H9 (cell line): ENCODE measurements around the gene TM9SF4. TPM values are rescaled to one million over a fixed set of nuclear protein-coding genes. Genes with fewer than 3 reads are reported as not detected.

ENCODE experiments used
- DNase-seq: peaks from one replicate; pipeline ENCODE4 v3.0.0-alpha.2; 2017
- H2AFZ ChIP-seq: one replicate; pipeline ENCODE4 v1.6.1; 2013; ENCODE audit warnings: mild to moderate bottlenecking, low read length, control low read depth, moderate library complexity
- H2AK5ac ChIP-seq: 2 replicates; pipeline ENCODE4 v1.6.1; 2013; ENCODE audit warnings: low read length, control low read depth, mixed read lengths; ENCODE audit not compliant: insufficient read length
- H2BK120ac ChIP-seq: one replicate; pipeline ENCODE4 v1.6.1; 2013; ENCODE audit warnings: low read depth, mild to moderate bottlenecking, low read length, control low read depth, inconsistent platforms; ENCODE audit not compliant: poor library complexity, severe bottlenecking
- H2BK12ac ChIP-seq: 2 replicates; pipeline ENCODE4 v1.6.1; 2013; ENCODE audit warnings: low read length, control low read depth, mixed read lengths, low read depth; ENCODE audit not compliant: insufficient read length
- H2BK15ac ChIP-seq: 2 replicates; pipeline ENCODE4 v1.6.1; 2013; ENCODE audit warnings: low read depth, low read length, control low read depth
- H2BK20ac ChIP-seq: one replicate; pipeline ENCODE4 v1.6.1; 2013; ENCODE audit warnings: low read depth, mild to moderate bottlenecking, low read length, control low read depth, inconsistent platforms; ENCODE audit not compliant: poor library complexity, severe bottlenecking
- H2BK5ac ChIP-seq: 2 replicates; pipeline ENCODE4 v1.6.1; 2013; ENCODE audit warnings: low read length, control low read depth, mixed read lengths; ENCODE audit not compliant: insufficient read length
- H3K14ac ChIP-seq: 2 replicates; pipeline ENCODE4 v1.6.1; 2013; ENCODE audit warnings: low read length, control low read depth; ENCODE audit not compliant: insufficient read depth
- H3K18ac ChIP-seq: 2 replicates; pipeline ENCODE4 v1.6.1; 2013; ENCODE audit warnings: low read depth, mild to moderate bottlenecking, mixed read lengths, low read length, control low read depth; ENCODE audit not compliant: insufficient read length
- H3K23ac ChIP-seq: 2 replicates; pipeline ENCODE4 v1.6.1; 2013; ENCODE audit warnings: low read length, control low read depth, mixed read lengths, low read depth; ENCODE audit not compliant: insufficient read length
- H3K23me2 ChIP-seq: 2 replicates; pipeline ENCODE4 v1.6.1; 2013; ENCODE audit warnings: low read depth, mild to moderate bottlenecking, mixed read lengths, low read length, control low read depth; ENCODE audit not compliant: insufficient read length, poor library complexity, severe bottlenecking
- H3K27ac ChIP-seq: 2 replicates; pipeline ENCODE4 v1.5.1; 2013; ENCODE audit warnings: low read length, control low read depth, mixed read lengths, low read depth; ENCODE audit not compliant: insufficient read length
- H3K27me3 ChIP-seq: 2 replicates; pipeline ENCODE4 v1.6.1; 2013; ENCODE audit warnings: low read length, control low read depth, inconsistent platforms; ENCODE audit not compliant: insufficient read depth
- H3K4ac ChIP-seq: 2 replicates; pipeline ENCODE4 v1.6.1; 2013; ENCODE audit warnings: low read depth, mild to moderate bottlenecking, control low read depth, inconsistent platforms, low read length, moderate library complexity
- H3K4me1 ChIP-seq: 2 replicates; pipeline ENCODE4 v1.6.1; 2013; ENCODE audit warnings: low read length, control low read depth, inconsistent platforms; ENCODE audit not compliant: insufficient read depth
- H3K4me2 ChIP-seq: 2 replicates; pipeline ENCODE4 v1.6.1; 2013; ENCODE audit warnings: low read length, control low read depth, mixed read lengths; ENCODE audit not compliant: insufficient read length, insufficient read depth
- H3K56ac ChIP-seq: 2 replicates; pipeline ENCODE4 v1.6.1; 2013; ENCODE audit warnings: low read depth, mild to moderate bottlenecking, mixed read lengths, low read length, control low read depth; ENCODE audit not compliant: insufficient read length
- H3K79me1 ChIP-seq: 2 replicates; pipeline ENCODE4 v1.6.1; 2013; ENCODE audit warnings: low read depth, mild to moderate bottlenecking, moderate library complexity, low read length, control low read depth, inconsistent platforms; ENCODE audit not compliant: insufficient read depth, poor library complexity, severe bottlenecking
- H3K79me2 ChIP-seq: 2 replicates; pipeline ENCODE4 v1.6.1; 2013; ENCODE audit warnings: low read length, control low read depth, inconsistent platforms; ENCODE audit not compliant: insufficient read depth
- H3K9ac ChIP-seq: 2 replicates; pipeline ENCODE4 v1.6.1; 2013; ENCODE audit warnings: low read length, control low read depth, mixed read lengths; ENCODE audit not compliant: insufficient read length; ENCODE audit errors: extremely low read depth
- H3K9me3 ChIP-seq: one replicate; pipeline ENCODE4 v1.6.1; 2013; ENCODE audit warnings: low read depth, low read length, inconsistent platforms; ENCODE audit not compliant: control insufficient read depth
- H3T11ph ChIP-seq: one replicate; pipeline ENCODE4 v1.6.1; 2013; ENCODE audit warnings: mild to moderate bottlenecking, low read length, control low read depth, inconsistent platforms
- H4K20me1 ChIP-seq: one replicate; pipeline ENCODE4 v1.6.1; 2013; ENCODE audit not compliant: control insufficient read depth, insufficient read length, insufficient read depth
- H4K5ac ChIP-seq: 2 replicates; pipeline ENCODE4 v1.6.1; 2013; ENCODE audit warnings: low read depth, mild to moderate bottlenecking, mixed read lengths, low read length, control low read depth; ENCODE audit not compliant: insufficient read length
- H4K8ac ChIP-seq: replicated peaks from 2 replicates; pipeline ENCODE4 v1.6.1; 2013; ENCODE audit warnings: low read length, control low read depth, mixed read lengths, low read depth; ENCODE audit not compliant: insufficient read length
- H4K91ac ChIP-seq: 2 replicates; pipeline ENCODE4 v1.6.1; 2013; ENCODE audit warnings: low read depth, mild to moderate bottlenecking, moderate library complexity, mixed read lengths, low read length, control low read depth; ENCODE audit not compliant: insufficient read length
- H3K27ac Mint-ChIP-seq, 3 experiments: 2 replicates in 2 of 3; 3 replicates in 1 of 3; pipeline ENCODE4 v1.8.0; 2020 to 2021; ENCODE audit warnings: mixed read lengths in 3 of 3, mild to moderate bottlenecking in 1 of 3, moderate library complexity in 1 of 3
- H3K27me3 Mint-ChIP-seq: 2 replicates; pipeline ENCODE4 v1.8.0; 2021; ENCODE audit warnings: low read depth, mild to moderate bottlenecking, moderate library complexity, mixed read lengths
- H3K36me3 Mint-ChIP-seq, 3 experiments: 2 replicates in 2 of 3; 3 replicates in 1 of 3; pipeline ENCODE4 v1.8.0; 2020 to 2021; ENCODE audit warnings: low read depth in 3 of 3, mixed read lengths in 3 of 3; ENCODE audit not compliant: insufficient read depth in 1 of 3
- H3K4me1 Mint-ChIP-seq, 2 experiments: 2 replicates each; pipeline ENCODE4 v1.8.0; 2020; ENCODE audit warnings: mixed read lengths in 2 of 2
- H3K4me3 Mint-ChIP-seq, 2 experiments: 2 replicates in 1 of 2; 3 replicates in 1 of 2; pipeline ENCODE4 v1.8.0; 2020 to 2021; ENCODE audit warnings: mild to moderate bottlenecking in 2 of 2, mixed read lengths in 2 of 2, moderate library complexity in 1 of 2
- H3K9me3 Mint-ChIP-seq, 2 experiments: 2 replicates in 1 of 2; 3 replicates in 1 of 2; pipeline ENCODE4 v1.8.0; 2020; ENCODE audit warnings: mild to moderate bottlenecking in 2 of 2, mixed read lengths in 2 of 2, moderate library complexity in 1 of 2
- CTCF ChIP-seq: fragments of 200-600 bp; sonication (generic); conservative IDR thresholded peaks from 3 replicates; pipeline ENCODE4 v1.8.0; 2021; ENCODE audit warnings: antibody characterized with exemption, mild to moderate bottlenecking
- WGBS: extraction: QIAGEN DNeasy Blood & Tissue Kit; methylation state at CpG from one replicate; pipeline ENCODE4 v1.1.7; 2013; ENCODE audit warnings: missing lambda C conversion rate, low lambda C conversion rate, mixed read lengths; ENCODE audit not compliant: insufficient read length; ENCODE audit errors: extremely low coverage; 5-methylcytosine and 5-hydroxymethylcytosine counted together
- total RNA-seq: library from RNA; stranded (reverse); gene quantifications from 2 replicates; pipeline ENCODE4 v1.2.1, GENCODE V29; 2021

Gene TM9SF4
- total RNA-seq, 1 experiment from 2014 or later: 62.3 TPM

- no peaks in the 10 kb centered on the region for H3K79me1 ChIP-seq
- no peaks in the 10 kb centered on the region for H3K9me3 Mint-ChIP-seq
- H3K18ac ChIP-seq: no peak overlapping the region
These were observed 41.3 kb upstream of the TM9SF4 start for GRCh38 chr20:32068174-32068573.

More at GRCh38 chr20:32068174-32068573, 41.3 kb upstream of the TM9SF4 start:
- H3K23me2 ChIP-seq: no peaks in the 10 kb centered on the region
- H3K27ac ChIP-seq: no peak overlapping the region
- no peak overlapping the region for H3K14ac ChIP-seq
- H4K5ac ChIP-seq: no peak overlapping the region
- no peaks in the 10 kb centered on the region for H3K36me3 Mint-ChIP-seq
- no peak for TF ChIP-seq CTCF
- H3K9me3 ChIP-seq: no peaks in the 10 kb centered on the region
- H2BK12ac ChIP-seq: no peak overlapping the region
- no peak overlapping the region for H4K8ac ChIP-seq
- no peak overlapping the region for H3K27ac Mint-ChIP-seq
- H3K4me3 Mint-ChIP-seq: no peak overlapping the region
- H2AFZ ChIP-seq: no peak overlapping the region
- no peak overlapping the region for H2BK20ac ChIP-seq
- H3K79me2 ChIP-seq: no peaks in the 10 kb centered on the region
- peaks cover 5% of the 10 kb centered on the region for H3K27me3 Mint-ChIP-seq
- peaks cover 19 to 33% of the 10 kb centered on the region in 2 experiments for H3K4me1 Mint-ChIP-seq
- no peak overlapping the region for H3K9ac ChIP-seq
- H2BK15ac ChIP-seq: no peak overlapping the region
- no peaks in the 10 kb centered on the region for H3K27me3 ChIP-seq
- H3K4ac ChIP-seq: no peak overlapping the region
- H4K91ac ChIP-seq: no peak overlapping the region
- H2BK120ac ChIP-seq: no peak overlapping the region
- no peak overlapping the region for H3K4me2 ChIP-seq
- no peaks in the 10 kb centered on the region for H4K20me1 ChIP-seq
- no peak for DNase-seq
- H2AK5ac ChIP-seq: no peak overlapping the region
- H3K56ac ChIP-seq: no peak overlapping the region
- no peak overlapping the region for H3T11ph ChIP-seq
- H3K23ac ChIP-seq: no peak overlapping the region
- no peak overlapping the region for H2BK5ac ChIP-seq
- WGBS: no CpG with 5 or more reads among the region's 2 CpGs
- no peaks in the 10 kb centered on the region for H3K4me1 ChIP-seq
